Measurements from ENCODE around the gene DACH1.

Gene DACH1

GRCh38 chr13:71477735-71478134 lies 389.3 kb downstream of the DACH1 start:
- DNase-seq: no peak

- DNase-seq: no peak
These were observed 392.1 kb downstream of the DACH1 start for GRCh38 chr13:71474936-71475335.

- DNase-seq: no peak
These were observed 397.4 kb downstream of the DACH1 start for GRCh38 chr13:71469626-71470025.

- no peak for DNase-seq
These were observed 402.3 kb downstream of the DACH1 start for GRCh38 chr13:71464686-71465085.

- no peak for DNase-seq
These were observed 405.1 kb downstream of the DACH1 start for GRCh38 chr13:71461892-71462291.

GRCh38 chr13:71460211-71460610 lies 406.8 kb downstream of the DACH1 start:
- peak; percentile 1 for DNase-seq

- DNase-seq: no peak
These were observed 407.3 kb downstream of the DACH1 start for GRCh38 chr13:71459708-71460107.

- DNase-seq: no peak
These were observed 409.4 kb downstream of the DACH1 start for GRCh38 chr13:71457645-71458044.

GRCh38 chr13:71456136-71456535 lies 410.9 kb downstream of the DACH1 start:
- DNase-seq: no peak

- no peak for DNase-seq
These were observed 412.5 kb downstream of the DACH1 start for GRCh38 chr13:71454509-71454908.

GRCh38 chr13:71448080-71448630 lies 418.8 kb downstream of the DACH1 start:
- no peak for DNase-seq

GRCh38 chr13:71437704-71438103 lies 429.3 kb downstream of the DACH1 start:
- no peak for DNase-seq

- no peak for DNase-seq
These were observed 436.3 kb downstream of the DACH1 start for GRCh38 chr13:71430681-71431080.

GRCh38 chr13:71417205-71417604 lies 449.8 kb downstream of the DACH1 start:
- no peak for DNase-seq

- no peak for DNase-seq
These were observed 454.8 kb downstream of the DACH1 start for GRCh38 chr13:71412231-71412630.

- DNase-seq: no peak
These were observed 458.6 kb downstream of the DACH1 start for GRCh38 chr13:71408416-71408815.

GRCh38 chr13:71399631-71400215 lies 467.3 kb downstream of the DACH1 start:
- no peak for DNase-seq

- DNase-seq: no peak
These were observed 470.9 kb downstream of the DACH1 start for GRCh38 chr13:71396149-71396548.

GRCh38 chr13:71395053-71395452 lies 472.0 kb downstream of the DACH1 start:
- no peak for DNase-seq

GRCh38 chr13:71394176-71394575 lies 472.8 kb downstream of the DACH1 start:
- no peak for DNase-seq
